Heart left ventricle (tissue), 16 donors: ENCODE data around the gene CNPY4. TPM values are rescaled to one million over a fixed set of nuclear protein-coding genes. Genes with fewer than 3 reads are reported as not detected.

Experiments used
- ATAC-seq, 4 donors: fragments of 200-7000 bp; cut with Tn5 transposase; one replicate each; pipeline ENCODE4 v1.9.1; 2020 to 2022; ENCODE audit warnings: moderate library complexity in 4 of 4, mild to moderate bottlenecking in 3 of 4, moderate number of reproducible peaks in 1 of 4
- DNase-seq, 5 donors: peaks; one replicate each; pipeline ENCODE4 v3.0.0-alpha.2; 2020
- H3K27ac ChIP-seq, 12 donors: fragments of 200-600 bp; sonication (generic) in 4 of 12; one replicate each; pipeline versions ENCODE4 v1.5.0 to v1.8.0; 2016 to 2022; ENCODE audit warnings: mild to moderate bottlenecking in 2 of 12
- H3K27me3 ChIP-seq, 9 donors: fragments of 200-600 bp; sonication (generic) in 2 of 9; one replicate each; pipeline versions ENCODE4 v1.5.1 to v1.8.0; 2016 to 2022; ENCODE audit warnings: mild to moderate bottlenecking in 3 of 9
- H3K36me3 ChIP-seq, 9 donors: fragments of 200-600 bp; sonication (generic) in 2 of 9; one replicate each; pipeline versions ENCODE4 v1.5.0 to v1.8.0; 2018 to 2022; ENCODE audit warnings: mild to moderate bottlenecking in 2 of 9
- H3K4me1 ChIP-seq, 12 donors: fragments of 200-600 bp; sonication (generic) in 4 of 12; one replicate each; pipeline versions ENCODE4 v1.5.0 to v1.8.0; 2016 to 2022; ENCODE audit warnings: mild to moderate bottlenecking in 3 of 12
- H3K4me3 ChIP-seq, 12 donors: fragments of 200-600 bp; sonication (generic) in 4 of 12; one replicate each; pipeline versions ENCODE4 v1.5.0 to v1.8.0; 2017 to 2022; ENCODE audit warnings: mild to moderate bottlenecking in 9 of 12, moderate library complexity in 4 of 12
- H3K9me3 ChIP-seq, 12 donors: fragments of 200-600 bp; sonication (generic) in 4 of 12; one replicate each; pipeline versions ENCODE4 v1.5.0 to v1.8.0; 2016 to 2022; ENCODE audit warnings: mild to moderate bottlenecking in 1 of 12
- POLR2A ChIP-seq, 2 donors: fragments of 450-650 bp; IDR thresholded peaks; one replicate each; pipeline ENCODE4 v1.6.1; 2017; ENCODE audit warnings: antibody characterized with exemption in 2 of 2, mild to moderate bottlenecking in 2 of 2, moderate library complexity in 2 of 2
- WGBS, 4 donors: extraction: QIAGEN DNeasy Blood & Tissue Kit in 2 of 4; methylation state at CpG; one replicate each; pipeline versions ENCODE4 v1.1.5 to v1.1.7; 2013 to 2018; 5-methylcytosine and 5-hydroxymethylcytosine counted together
- intact Hi-C, 10 donors: fragments of 100-400 bp; cut with DNase I; formaldehyde crosslinking; loops; one replicate each; pipeline versions ENCODE4 v1.11.1 to v1.14.2; 2022
- polyA plus RNA-seq, 2 donors: library from polyadenylated mRNA; stranded (reverse); fragments of 200-250 nt; gene quantifications; one replicate each; pipeline ENCODE4 v1.2.3, GENCODE V29; 2013
- total RNA-seq, 9 donors: library from RNA; depleted of rRNA in 2 of 9; stranded (reverse); fragments of >200 nt in 2 of 9; fragmentation: NEBNext Ultra II Directional in 3 of 9; extraction: Animal tissue kit (Norgen Biotek cat#: 25700) in 3 of 9; gene quantifications; one replicate each; pipeline versions ENCODE4 v1.1.0 to v1.2.4, GENCODE V29; 2016 to 2023
- TF ChIP-seq, protein P1 (sequence below), 12 donors: fragments of 200-600 bp; sonication (generic) in 4 of 12; IDR thresholded peaks; one replicate each; pipeline versions ENCODE4 v1.5.0 to v1.8.0; 2018 to 2022; ENCODE audit warnings: antibody characterized with exemption in 12 of 12, mild to moderate bottlenecking in 5 of 12
- donor health status: ischemic (EF 13 %, LVEDD 7.1; RV severe dilation, severe dysfunction).
- donor health status: healthy with polysubstance abuse.
- donor health status: DM: no; HTN: yes; CAD: no.
- donor health status: DM: no; HTN: no; CAD: no.
- donor health status: ischemic (EF 25% LVEDD 6.9; RV normal size, moderate dysfunction).
- donor health status: ischemic (EF 25% LVEDD 5.7; RV mildly dilated, moderate dysfunction).
- donor health status: healthy.
- donor health status: DM: yes; HTN: yes; CAD: no.
- donor health status: ischemic (EF 35%, LVEDD 5.7; RV mildly dilated, moderate dysfunction).
- donor health status: nonischemic (EF 11% LVEDD 7.7; RV severe dilation, severe dysfunction).
- donor health status: DM: yes; HTN: yes; CAD: no.
- donor health status: PGD.
- donor health status: ischemic (EF 29% LVEDD 5.4; RV normal size, mild dysfunction).
- donor health status: nonischemic (EF 23%, LVEDD 6.1; RV moderate dilation, normal function).

The CNPY4 gene
- total and polyA plus RNA-seq, 11 donors: 5.9 to 10.8 (median 8.5) TPM

DNA sequence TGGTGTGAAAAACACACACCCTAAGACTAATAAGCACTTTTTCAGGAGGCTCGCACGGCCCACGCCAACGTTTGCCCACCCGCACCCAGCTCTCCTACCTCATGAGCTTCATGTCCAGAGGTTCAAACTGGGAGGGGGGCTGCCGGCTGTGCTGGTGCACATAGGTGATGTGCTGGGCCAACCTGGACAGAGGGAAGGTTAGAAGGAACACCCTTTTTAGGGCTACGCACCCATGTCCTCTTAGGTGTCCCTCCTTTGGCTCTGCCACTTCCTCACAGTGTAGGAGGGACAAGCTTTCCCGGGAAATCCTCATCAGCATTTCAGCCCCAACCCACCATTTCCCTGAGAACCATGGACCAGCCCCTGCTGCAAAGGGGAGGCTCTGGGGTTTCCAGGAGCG lies 24.1 kb upstream of the CNPY4 start:
- Histone ChIP-seq H3K27ac (no peak overlapping the region), H3K9me3 (no peaks in the 10 kb centered on the region), H3K4me3 (no peak overlapping the region), H3K4me1 (peaks cover 0 to 25% (median 12%) of the 10 kb centered on the region in 12 donors), H3K27me3 (no peaks in the 10 kb centered on the region), H3K36me3 (peaks cover 0 to 95% (median 92%) of the 10 kb centered on the region in 9 donors)
- WGBS, 4 donors: 79 to 81% (median 80%) methylated on average over 8 to 9 of the region's 9 CpGs
- intact Hi-C loops: no loop called here
- TF ChIP-seq, protein P1, sequence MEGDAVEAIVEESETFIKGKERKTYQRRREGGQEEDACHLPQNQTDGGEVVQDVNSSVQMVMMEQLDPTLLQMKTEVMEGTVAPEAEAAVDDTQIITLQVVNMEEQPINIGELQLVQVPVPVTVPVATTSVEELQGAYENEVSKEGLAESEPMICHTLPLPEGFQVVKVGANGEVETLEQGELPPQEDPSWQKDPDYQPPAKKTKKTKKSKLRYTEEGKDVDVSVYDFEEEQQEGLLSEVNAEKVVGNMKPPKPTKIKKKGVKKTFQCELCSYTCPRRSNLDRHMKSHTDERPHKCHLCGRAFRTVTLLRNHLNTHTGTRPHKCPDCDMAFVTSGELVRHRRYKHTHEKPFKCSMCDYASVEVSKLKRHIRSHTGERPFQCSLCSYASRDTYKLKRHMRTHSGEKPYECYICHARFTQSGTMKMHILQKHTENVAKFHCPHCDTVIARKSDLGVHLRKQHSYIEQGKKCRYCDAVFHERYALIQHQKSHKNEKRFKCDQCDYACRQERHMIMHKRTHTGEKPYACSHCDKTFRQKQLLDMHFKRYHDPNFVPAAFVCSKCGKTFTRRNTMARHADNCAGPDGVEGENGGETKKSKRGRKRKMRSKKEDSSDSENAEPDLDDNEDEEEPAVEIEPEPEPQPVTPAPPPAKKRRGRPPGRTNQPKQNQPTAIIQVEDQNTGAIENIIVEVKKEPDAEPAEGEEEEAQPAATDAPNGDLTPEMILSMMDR (IDR thresholded peaks at IDR 0.05): no peak
- TF ChIP-seq POLR2A (IDR thresholded peaks at IDR 0.05): no peak
- ATAC-seq (no peak), DNase-seq (no peak)

DNA sequence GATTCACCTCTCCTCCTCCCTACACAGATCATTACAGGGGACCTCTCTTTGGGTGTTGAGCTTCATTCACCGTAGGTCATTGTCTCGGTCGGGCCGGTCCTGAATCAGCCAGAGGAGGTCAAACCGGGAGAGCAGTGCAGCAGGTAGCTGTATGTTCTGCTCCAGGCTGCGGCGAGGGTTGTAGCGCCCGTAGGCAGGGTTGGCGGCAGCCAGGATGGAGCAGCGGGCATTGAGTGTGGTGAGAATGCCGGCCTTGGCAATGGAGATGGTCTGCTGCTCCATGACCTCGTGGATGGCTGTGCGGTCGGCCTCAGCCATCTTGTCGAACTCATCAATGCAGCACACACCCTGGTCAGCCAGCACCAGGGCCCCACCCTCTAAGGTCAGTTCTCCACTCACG lies 23.7 kb upstream of the CNPY4 start:
- no peaks in the 10 kb centered on the region for H3K27me3 ChIP-seq
- TF ChIP-seq POLR2A (IDR thresholded peaks at IDR 0.05): no peak
- TF ChIP-seq, protein P1 (IDR thresholded peaks at IDR 0.05): no peak
- DNase-seq: no peak
- H3K4me3 ChIP-seq: no peak overlapping the region
- intact Hi-C loops: no loop called here
- H3K4me1 ChIP-seq: peaks cover 0 to 25% (median 12%) of the 10 kb centered on the region in 12 donors
- WGBS, 4 donors: 89 to 95% (median 93%) methylated on average over 17 of the region's 17 CpGs
- ATAC-seq: no peak
- H3K27ac ChIP-seq: no peak overlapping the region
- H3K9me3 ChIP-seq: no peaks in the 10 kb centered on the region
- H3K36me3 ChIP-seq: peaks cover 0 to 91% (median 88%) of the 10 kb centered on the region in 9 donors

GRCh38 chr7:100098913-100099312 lies 20.5 kb upstream of the CNPY4 start:
- H3K9me3 ChIP-seq: no peaks in the 10 kb centered on the region
- TF ChIP-seq POLR2A (IDR thresholded peaks at IDR 0.05): no peak
- no peak overlapping the region for H3K27ac ChIP-seq
- H3K4me1 ChIP-seq: peaks cover 0 to 30% (median 21%) of the 10 kb centered on the region in 12 donors
- no peak overlapping the region for H3K4me3 ChIP-seq
- intact Hi-C loops: no loop called here
- WGBS, 4 donors: 82 to 85% (median 84%) methylated on average over 9 to 10 of the region's 10 CpGs
- H3K27me3 ChIP-seq: no peaks in the 10 kb centered on the region
- DNase-seq: no peak
- H3K36me3 ChIP-seq: peaks cover 0 to 69% (median 64%) of the 10 kb centered on the region in 9 donors
- no peak for ATAC-seq

DNA sequence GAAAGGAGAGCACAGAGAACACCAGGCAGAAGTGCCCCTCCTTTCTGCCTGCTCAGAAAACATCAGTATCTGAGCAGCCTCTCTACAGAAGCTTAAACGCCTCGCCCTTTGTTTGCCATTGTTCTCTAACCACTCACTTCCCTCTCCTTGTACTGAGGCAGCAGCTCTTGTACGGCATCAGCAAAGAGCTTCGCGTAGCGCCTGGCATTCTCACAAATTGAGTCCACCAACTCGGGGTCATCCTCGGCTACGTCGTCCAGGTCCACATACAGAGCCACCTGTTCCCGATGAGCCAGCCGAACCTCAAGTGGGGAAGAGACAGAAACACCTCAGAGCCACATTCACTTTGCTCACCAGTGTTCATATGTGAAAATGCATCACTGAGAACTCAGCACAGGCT lies 20.0 kb upstream of the CNPY4 start:
- Histone ChIP-seq H3K36me3 (peaks cover 0 to 69% (median 64%) of the 10 kb centered on the region in 9 donors), H3K4me1 (peaks cover 0 to 28% (median 21%) of the 10 kb centered on the region in 12 donors), H3K9me3 (no peaks in the 10 kb centered on the region), H3K4me3 (peak overlapping the region in 9 of 12 donors; percentile 65 to 93 (median 77)), H3K27me3 (no peaks in the 10 kb centered on the region), H3K27ac (peak overlapping the region in 2 of 12 donors; percentile 87 to 94)
- no peak for DNase-seq
- TF ChIP-seq, protein P1 (IDR thresholded peaks at IDR 0.05): no peak
- TF ChIP-seq POLR2A (IDR thresholded peaks at IDR 0.05): no peak
- no peak for ATAC-seq
- WGBS, 4 donors: 62 to 70% (median 65%) methylated on average over 12 of the region's 12 CpGs
- intact Hi-C loops: no loop called here
